Hepatocyte (in vitro differentiated cells): ENCODE data around the gene ERMARD.

Experiments
- CTCF ChIP-seq: fragments of 200-600 bp; sonication (generic); IDR thresholded peaks from 2 replicates; pipeline ENCODE4 v1.5.1; 2016; ENCODE audit warnings: antibody characterized with exemption, mild to moderate bottlenecking; ENCODE audit not compliant: poor library complexity
- EZH2 ChIP-seq: fragments of 200-600 bp; sonication (generic); IDR thresholded peaks from 2 replicates; pipeline ENCODE4 v1.6.1; 2016; ENCODE audit warnings: antibody characterized with exemption, mild to moderate bottlenecking, borderline replicate concordance

GRCh38 chr6:169774347-169774746, 22.9 kb downstream of the ERMARD start:
- no peak for TF ChIP-seq CTCF
- TF ChIP-seq EZH2, result no peak
